Effector memory CD4-positive, alpha-beta T cell (primary cell): ENCODE data around the gene CXXC5.

ENCODE experiments used
- DNase-seq, 3 donors: peaks; one replicate each; pipeline ENCODE4 v3.0.0-alpha.2; 2020
- H3K27ac ChIP-seq: 2 replicates; pipeline ENCODE4 v1.7.0; 2013; ENCODE audit warnings: mild to moderate bottlenecking, low read length, moderate library complexity; ENCODE audit not compliant: insufficient read depth, poor library complexity, severe bottlenecking
- H3K27me3 ChIP-seq: replicated peaks from 2 replicates; pipeline ENCODE4 v1.7.0; 2013; ENCODE audit warnings: mild to moderate bottlenecking, low read length; ENCODE audit not compliant: insufficient read depth, control insufficient read depth, poor library complexity, severe bottlenecking
- H3K36me3 ChIP-seq: 2 replicates; pipeline ENCODE4 v1.7.0; 2013; ENCODE audit warnings: mild to moderate bottlenecking, low read length, moderate library complexity; ENCODE audit not compliant: control insufficient read depth, insufficient read depth
- H3K4me1 ChIP-seq: 2 replicates; pipeline ENCODE4 v1.7.0; 2013; ENCODE audit warnings: low read length, mild to moderate bottlenecking; ENCODE audit not compliant: control insufficient read depth, insufficient read depth, poor library complexity, severe bottlenecking
- H3K4me3 ChIP-seq: 2 replicates; pipeline ENCODE4 v1.7.0; 2013; ENCODE audit warnings: low read length, low read depth, mild to moderate bottlenecking; ENCODE audit not compliant: insufficient read depth, poor library complexity, severe bottlenecking
- H3K9me3 ChIP-seq: 2 replicates; pipeline ENCODE4 v1.7.0; 2013; ENCODE audit warnings: mild to moderate bottlenecking, low read length, moderate library complexity; ENCODE audit not compliant: control insufficient read depth

CXXC5 gene

GRCh38 chr5:139682016-139682975 is 34.1 kb downstream of the CXXC5 start:
- no peak for DNase-seq
- no peak overlapping the region for H3K27ac ChIP-seq
- H3K9me3 ChIP-seq = no peaks in the 10 kb centered on the region
- no peaks in the 10 kb centered on the region for H3K36me3 ChIP-seq
- H3K27me3 ChIP-seq = no peaks in the 10 kb centered on the region
- H3K4me1 ChIP-seq = no peaks in the 10 kb centered on the region
- no peak overlapping the region for H3K4me3 ChIP-seq

GRCh38 chr5:139683295-139684271 is 35.4 kb downstream of the CXXC5 start:
- Histone ChIP-seq H3K4me1 (no peaks in the 10 kb centered on the region), H3K27ac (no peak overlapping the region), H3K4me3 (no peak overlapping the region), H3K27me3 (no peaks in the 10 kb centered on the region), H3K36me3 (no peaks in the 10 kb centered on the region), H3K9me3 (no peaks in the 10 kb centered on the region)
- DNase-seq = no peak

DNA sequence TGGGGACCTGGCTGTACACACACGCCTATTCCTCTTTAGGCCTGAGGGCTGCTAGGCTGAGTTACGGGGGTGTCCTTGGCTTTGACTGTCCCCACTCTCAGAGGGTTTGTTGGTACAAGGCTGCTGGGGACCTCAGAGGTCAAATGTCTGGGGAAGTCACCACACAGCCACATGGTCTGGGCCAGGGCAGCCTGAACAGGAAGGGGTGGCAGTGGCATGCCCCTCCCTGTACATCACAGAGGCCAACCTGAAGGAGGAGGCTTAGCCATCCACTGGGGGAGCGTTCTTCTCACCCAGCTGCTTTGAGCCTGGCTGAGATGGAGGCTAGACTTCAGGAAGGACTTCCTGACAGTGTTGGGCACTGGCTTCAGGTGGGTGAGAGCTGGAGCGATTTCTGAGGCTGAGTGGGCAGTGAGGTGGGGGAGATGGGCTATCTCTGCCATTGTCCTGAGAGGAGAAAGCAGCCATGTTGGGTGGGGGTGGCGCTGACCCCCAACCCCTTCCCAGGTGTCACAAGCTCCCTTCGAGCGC is 36.3 kb downstream of the CXXC5 start:
- DNase-seq = no peak
- no peaks in the 10 kb centered on the region for H3K4me1 ChIP-seq

DNA sequence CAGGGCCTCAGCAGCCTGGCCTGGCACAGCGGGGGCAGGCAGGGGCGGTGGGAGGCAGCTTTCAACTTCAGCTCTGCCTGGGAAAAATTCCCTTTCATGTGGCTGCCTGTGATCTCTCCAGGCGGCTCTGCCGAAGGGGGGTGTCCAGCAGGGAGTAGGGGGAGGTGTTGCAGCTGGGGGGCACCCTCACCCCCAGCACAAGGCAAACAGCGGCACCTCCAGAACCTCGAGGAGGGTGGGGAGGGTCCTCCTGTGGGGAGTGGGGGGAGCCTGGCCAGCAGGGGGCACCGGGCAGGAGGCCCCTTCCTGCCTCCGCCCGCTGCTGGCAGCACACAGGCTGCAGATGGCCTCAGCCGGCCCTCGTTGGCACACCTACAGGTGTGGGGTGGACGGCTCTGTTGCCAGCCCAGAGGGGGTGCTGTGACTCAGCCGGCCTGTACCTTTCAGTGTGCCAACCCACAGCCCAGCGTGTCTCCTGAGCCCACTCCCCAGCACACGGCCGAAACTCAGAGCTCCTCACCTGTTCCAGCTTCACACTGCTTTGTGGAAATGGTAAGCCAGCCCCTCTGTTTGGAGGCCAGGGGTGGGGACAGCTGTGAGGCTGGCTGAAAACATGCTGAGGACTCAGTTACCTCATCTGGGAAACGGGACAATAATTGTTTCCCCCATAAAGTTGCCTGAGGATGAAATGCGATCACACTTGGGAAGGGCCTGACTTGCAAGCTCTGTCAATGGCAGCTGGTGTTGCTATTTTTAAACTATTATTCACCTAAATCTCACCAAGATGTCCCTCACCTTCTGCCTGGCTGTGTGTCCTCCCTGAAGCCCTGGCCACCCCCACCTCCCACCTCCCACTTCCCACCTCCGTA is 37.0 kb downstream of the CXXC5 start:
- Histone ChIP-seq H3K9me3 (no peaks in the 10 kb centered on the region), H3K4me1 (no peaks in the 10 kb centered on the region), H3K36me3 (no peaks in the 10 kb centered on the region), H3K4me3 (no peak overlapping the region), H3K27ac (no peak overlapping the region), H3K27me3 (no peaks in the 10 kb centered on the region)
- no peak for DNase-seq

More for the DNA sequence above, 36.3 kb downstream of the CXXC5 start:
- no peak overlapping the region for H3K4me3 ChIP-seq
- no peaks in the 10 kb centered on the region for H3K36me3 ChIP-seq
- H3K27me3 ChIP-seq = no peaks in the 10 kb centered on the region
- H3K9me3 ChIP-seq = no peaks in the 10 kb centered on the region
- H3K27ac ChIP-seq = no peak overlapping the region

GRCh38 chr5:139685886-139686285 is 37.7 kb downstream of the CXXC5 start:
- no peaks in the 10 kb centered on the region for H3K9me3 ChIP-seq
- H3K4me1 ChIP-seq = no peaks in the 10 kb centered on the region
- H3K36me3 ChIP-seq = no peaks in the 10 kb centered on the region
- no peak for DNase-seq
- H3K27me3 ChIP-seq = no peaks in the 10 kb centered on the region
- no peak overlapping the region for H3K27ac ChIP-seq
- no peak overlapping the region for H3K4me3 ChIP-seq

GRCh38 chr5:139686356-139686705 is 38.2 kb downstream of the CXXC5 start:
- Histone ChIP-seq H3K9me3 (no peaks in the 10 kb centered on the region), H3K27me3 (no peaks in the 10 kb centered on the region), H3K27ac (no peak overlapping the region), H3K36me3 (no peaks in the 10 kb centered on the region), H3K4me1 (no peaks in the 10 kb centered on the region), H3K4me3 (no peak overlapping the region)
- no peak for DNase-seq

DNA sequence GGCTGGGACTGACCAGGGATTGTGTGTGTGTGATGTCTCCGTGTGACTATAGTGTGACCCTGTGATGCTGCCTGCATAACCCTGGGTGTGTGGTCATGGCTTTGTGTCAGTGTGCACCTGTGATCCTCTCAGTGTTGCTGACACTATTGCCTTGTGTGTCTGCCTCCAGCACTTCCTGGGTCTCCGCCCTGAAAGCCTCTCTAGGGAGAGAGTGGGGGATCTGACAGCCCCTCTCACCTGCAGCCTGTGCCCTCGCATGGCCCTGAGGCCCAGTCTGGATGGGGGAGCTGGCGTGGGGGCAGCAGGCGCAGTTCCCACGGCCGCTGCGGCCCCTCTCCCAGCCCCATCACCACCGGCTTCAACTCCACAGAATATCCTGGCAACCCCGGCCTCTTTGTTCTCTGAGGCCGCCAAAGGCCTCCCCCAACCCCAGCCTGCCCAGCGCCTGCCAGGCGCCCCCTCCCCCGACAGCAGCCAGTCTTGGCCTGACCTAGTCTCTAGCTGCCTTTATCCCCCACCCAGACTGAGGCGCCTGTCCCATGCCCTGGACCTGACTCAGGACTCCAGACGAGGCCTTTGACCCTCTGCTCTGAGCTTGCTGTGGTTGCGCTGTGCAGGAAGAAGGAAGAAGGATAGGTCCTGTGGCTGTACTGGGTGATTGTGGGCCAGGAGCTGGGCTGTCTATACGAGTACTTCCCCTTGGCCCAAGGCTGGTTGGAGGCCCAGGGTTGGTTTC is 38.7 kb downstream of the CXXC5 start:
- Histone ChIP-seq H3K27me3 (no peaks in the 10 kb centered on the region), H3K9me3 (no peaks in the 10 kb centered on the region), H3K4me1 (no peaks in the 10 kb centered on the region), H3K4me3 (no peak overlapping the region), H3K27ac (no peak overlapping the region), H3K36me3 (no peaks in the 10 kb centered on the region)
- DNase-seq = no peak

- H3K9me3 ChIP-seq = no peaks in the 10 kb centered on the region
- H3K4me3 ChIP-seq = no peak overlapping the region
- H3K36me3 ChIP-seq = no peaks in the 10 kb centered on the region
- H3K4me1 ChIP-seq = no peaks in the 10 kb centered on the region
- no peaks in the 10 kb centered on the region for H3K27me3 ChIP-seq
- DNase-seq = no peak
- H3K27ac ChIP-seq = no peak overlapping the region
These were observed 39.5 kb downstream of the CXXC5 start for GRCh38 chr5:139687656-139688055.
